Transverse colon (tissue), 4 donors: ENCODE data around the gene S100A7A. TPM values are rescaled to one million over a fixed set of nuclear protein-coding genes. Genes with fewer than 3 reads are reported as not detected.

Experiments used
- DNase-seq: peaks from one replicate; pipeline ENCODE4 v3.0.0-alpha.2; 2019
- H3K27ac ChIP-seq, 4 donors: fragments of 200-600 bp; sonication (generic); 2 replicates each; pipeline ENCODE4 v1.5.1; 2016 to 2018; ENCODE audit warnings: inconsistent platforms in 4 of 4
- H3K27me3 ChIP-seq: fragments of 200-600 bp; sonication (generic); 2 replicates; pipeline ENCODE4 v1.5.1; 2017; ENCODE audit warnings: inconsistent platforms
- H3K36me3 ChIP-seq, 4 donors: fragments of 200-600 bp; sonication (generic); 2 replicates each; pipeline ENCODE4 v1.5.1; 2017 to 2019; ENCODE audit warnings: inconsistent platforms in 4 of 4
- H3K4me1 ChIP-seq, 4 donors: fragments of 200-600 bp; sonication (generic); 2 replicates each; pipeline ENCODE4 v1.5.1; 2017 to 2020; ENCODE audit warnings: inconsistent platforms in 4 of 4
- H3K4me3 ChIP-seq, 4 donors: fragments of 200-600 bp; sonication (generic); 1 replicate in 1 of 4; 2 replicates in 3 of 4; pipeline versions ENCODE4 v1.5.1 to v1.6.1; 2017 to 2019; ENCODE audit warnings: inconsistent platforms in 4 of 4
- H3K9me3 ChIP-seq, 2 donors: fragments of 200-600 bp; sonication (generic); 2 replicates each; pipeline ENCODE4 v1.5.1; 2017 to 2019; ENCODE audit warnings: inconsistent platforms in 2 of 2
- CTCF ChIP-seq, 5 experiments: fragments of 200-600 bp in 3 of 5; fragments of 450-650 bp in 2 of 5; sonication (generic) in 3 of 5; IDR thresholded peaks; 1 replicate in 2 of 5; 2 replicates in 3 of 5; pipeline ENCODE4 v1.5.1; 2016 to 2017; ENCODE audit warnings: antibody characterized with exemption in 5 of 5, inconsistent platforms in 3 of 5, mild to moderate bottlenecking in 2 of 5, moderate library complexity in 1 of 5
- EP300 ChIP-seq: sonication (generic); formaldehyde crosslinking; IDR thresholded peaks from one replicate; pipeline ENCODE4 v1.6.1; 2017; ENCODE audit warnings: antibody characterized with exemption, low read depth
- POLR2A ChIP-seq: fragments of 450-650 bp; IDR thresholded peaks from one replicate; pipeline ENCODE4 v1.6.1; 2016; ENCODE audit warnings: antibody characterized with exemption, mild to moderate bottlenecking, moderate library complexity
- POLR2AphosphoS5 ChIP-seq, 3 donors: sonication (generic); formaldehyde crosslinking; IDR thresholded peaks; one replicate each; pipeline ENCODE4 v1.6.1; 2016; ENCODE audit warnings: antibody characterized with exemption in 3 of 3
- WGBS, 2 donors: methylation state at CpG; one replicate each; pipeline ENCODE4 v1.1.5; 2018; ENCODE audit warnings: low coverage in 1 of 2; 5-methylcytosine and 5-hydroxymethylcytosine counted together
- in situ Hi-C, 4 donors: fragments of 200-750 bp; cut with MboI; loops; one replicate each; pipeline versions ENCODE4 v1.15.0 to v1.15.1; 2017; ENCODE audit warnings: low sequenced_read_pairs in 3 of 4, low pct_ligation_motif_present in 1 of 4, low pct_unique_long_range_greater_than_20kb in 1 of 4
- intact Hi-C: fragments of 100-400 bp; cut with DNase I; formaldehyde crosslinking; loops from one replicate; pipeline ENCODE4 v1.15.1; 2023; ENCODE audit warnings: low total_unique reads
- total RNA-seq, 4 donors: library from RNA; depleted of rRNA; stranded (reverse); fragments of >200 nt; gene quantifications; one replicate each; pipeline ENCODE4 v1.1.0, GENCODE V29; 2016

The S100A7A gene
- not detected for total RNA-seq

GRCh38 chr1:153415850-153416570, at the start of gene S100A7A:
Gene S100A7A (plus strand): TSS chr1:153416520. CDS start chr1:153418083, 1,563 bp downstream.
- no peak for TF ChIP-seq POLR2AphosphoS5 (IDR thresholded peaks at IDR 0.05)
- TF ChIP-seq POLR2A, result no peak
- TF ChIP-seq CTCF (IDR thresholded peaks at IDR 0.05), result no peak
- no peak for TF ChIP-seq EP300
- intact Hi-C loops, result no loop called here
- H3K4me1 ChIP-seq, result no peaks in the 10 kb centered on the region
- DNase-seq, result no peak
- no peaks in the 10 kb centered on the region for H3K27me3 ChIP-seq
- 49 to 72% methylated on average over 4 to 6 of the region's 6 CpGs for WGBS, 2 donors
- no peak within 1 kb of the TSS for H3K4me3 ChIP-seq
- in situ Hi-C loops, result no loop called here
- no peak within 1 kb of the TSS for H3K27ac ChIP-seq
- H3K9me3 ChIP-seq, result peaks cover 0 to 3% of the 10 kb centered on the region in 2 donors
- no peaks in the 10 kb centered on the region for H3K36me3 ChIP-seq

GRCh38 chr1:153367090-153367489, 49.2 kb upstream of the S100A7A start:
- TF ChIP-seq CTCF (IDR thresholded peaks at IDR 0.05), result no peak
- TF ChIP-seq EP300, result no peak
- TF ChIP-seq POLR2AphosphoS5 (IDR thresholded peaks at IDR 0.05), result no peak
- no peak for TF ChIP-seq POLR2A
- Histone ChIP-seq H3K9me3 (no peaks in the 10 kb centered on the region), H3K4me3 (no peak overlapping the region), H3K27me3 (peaks cover 8% of the 10 kb centered on the region), H3K27ac (no peak overlapping the region), H3K36me3 (no peaks in the 10 kb centered on the region), H3K4me1 (no peaks in the 10 kb centered on the region)
- intact Hi-C loops, result no loop called here
- no peak for DNase-seq
- 53 to 73% methylated on average over 2 of the region's 2 CpGs for WGBS, 2 donors
- in situ Hi-C loops, result loop anchor here in 1 of 4 donors (25.0 kb wide), 1 partner anchor 220 kb away; no protein-coding TSS in a partner anchor

GRCh38 chr1:153368495-153368894, 47.8 kb upstream of the S100A7A start:
- in situ Hi-C loops (loop anchor here in 1 of 4 donors (25.0 kb wide), 1 partner anchor 219 kb away; no protein-coding TSS in a partner anchor), intact Hi-C loops (no loop called here)
- Histone ChIP-seq H3K4me3 (no peak overlapping the region), H3K27ac (no peak overlapping the region), H3K9me3 (no peaks in the 10 kb centered on the region), H3K4me1 (no peaks in the 10 kb centered on the region), H3K36me3 (no peaks in the 10 kb centered on the region), H3K27me3 (peaks cover 8% of the 10 kb centered on the region)
- DNase-seq, result no peak
- WGBS, 2 donors, result 50 to 61% methylated on average over 1 to 2 of the region's 2 CpGs
- TF ChIP-seq POLR2A, result no peak
- TF ChIP-seq EP300, result no peak
- no peak for TF ChIP-seq POLR2AphosphoS5 (IDR thresholded peaks at IDR 0.05)

- no peak for DNase-seq
- H3K27ac ChIP-seq, result no peak overlapping the region
These were observed 46.2 kb upstream of the S100A7A start for GRCh38 chr1:153370146-153370545.

More at GRCh38 chr1:153370146-153370545, 46.2 kb upstream of the S100A7A start:
- intact Hi-C loops, result no loop called here
- WGBS, 2 donors, result 59 to 64% methylated on average over 3 of the region's 3 CpGs
- H3K4me1 ChIP-seq, result no peaks in the 10 kb centered on the region
- TF ChIP-seq POLR2AphosphoS5 (IDR thresholded peaks at IDR 0.05) (no peak), POLR2A (no peak), CTCF (IDR thresholded peaks at IDR 0.05) (no peak), EP300 (no peak)
- in situ Hi-C loops, result loop anchor here in 1 of 4 donors (25.0 kb wide), 1 partner anchor 217 kb away; no protein-coding TSS in a partner anchor
- H3K36me3 ChIP-seq, result no peaks in the 10 kb centered on the region
- H3K9me3 ChIP-seq, result no peaks in the 10 kb centered on the region
- peaks cover 2% of the 10 kb centered on the region for H3K27me3 ChIP-seq
- no peak overlapping the region for H3K4me3 ChIP-seq
